GM12878 (cell line): ENCODE measurements around the gene CARD19. TPM values are rescaled to one million over a fixed set of nuclear protein-coding genes. Genes with fewer than 3 reads are reported as not detected.

Experiments
- ATAC-seq: fragments of 200-7000 bp; cut with Tn5 transposase; 3 replicates; pipeline ENCODE4 v1.9.1; 2020; ENCODE audit warnings: mild to moderate bottlenecking, moderate library complexity
- BruUV-seq: library from RNA; stranded (reverse); fragments of 400-500 nt; replicated peaks from 2 replicates; lab custom pipeline; 2021; lab: Mats Ljungman, UMichigan
- CTCF ChIA-PET: fragments of 300-600 bp; sonication (Branson Sonifier 250); formaldehyde crosslinking; extraction: SDS; loops from one replicate; lab custom pipeline; 2021; ENCODE audit warnings: inconsistent platforms; lab: Yijun Ruan, JAX
- POLR2A ChIA-PET: fragments of 350-600 bp; formaldehyde crosslinking; extraction: SDS; loops from one replicate; lab custom pipeline; 2021; ENCODE audit warnings: inconsistent platforms; lab: Charles Lee
- RAD21 ChIA-PET: fragments of 300-600 bp; sonication (Branson Sonifier 250); formaldehyde crosslinking; loops from one replicate; lab custom pipeline; 2023; ENCODE audit warnings: antibody characterized with exemption; ENCODE audit not compliant: unreplicated experiment; lab: Charles Lee
- SMC1A ChIA-PET: fragments of 300-600 bp; sonication (Branson Sonifier 250); formaldehyde crosslinking; loops from one replicate; lab custom pipeline; 2023; ENCODE audit not compliant: unreplicated experiment, uncharacterized antibody; lab: Charles Lee
- DNase-seq: peaks from one replicate; pipeline ENCODE4 v3.0.0-alpha.2; 2011; ENCODE audit warnings: low read depth, low spot score
- FAIRE-seq: peaks from 3 replicates; lab custom pipeline; 2011; peaks lifted over from hg19 to GRCh38; lab: Jason Lieb, UNC
- H2AFZ ChIP-seq: 2 replicates; pipeline ENCODE4 v1.6.0; 2011; ENCODE audit warnings: low read depth, low read length, control low read depth; ENCODE audit not compliant: control insufficient read depth
- H3K27ac ChIP-seq: 2 replicates; pipeline ENCODE4 v1.5.1; 2011; ENCODE audit warnings: control low read depth; ENCODE audit not compliant: control insufficient read depth, insufficient read depth
- H3K27me3 ChIP-seq, 2 experiments: replicated peaks in 1 of 2; 2 replicates each; pipeline versions ENCODE4 v1.6.0 to v1.6.1; 2011; ENCODE audit warnings: low read length in 1 of 2; ENCODE audit not compliant: control insufficient read depth in 2 of 2, insufficient read depth in 2 of 2
- H3K36me3 ChIP-seq, 2 experiments: 2 replicates each; pipeline ENCODE4 v1.5.1; 2011; ENCODE audit warnings: low read length in 1 of 2; ENCODE audit not compliant: control insufficient read depth in 2 of 2, insufficient read depth in 2 of 2
- H3K4me1 ChIP-seq: 2 replicates; pipeline ENCODE4 v1.6.1; 2011; ENCODE audit warnings: mild to moderate bottlenecking, low read length, moderate library complexity, mixed read lengths; ENCODE audit not compliant: control insufficient read depth, insufficient read depth
- H3K4me2 ChIP-seq: 2 replicates; pipeline ENCODE4 v1.6.0; 2011; ENCODE audit warnings: control low read depth; ENCODE audit not compliant: control insufficient read depth, insufficient read depth
- H3K4me3 ChIP-seq: fragments of 200-600 bp; sonication (generic); 2 replicates; pipeline ENCODE4 v1.5.1; 2016
- H3K79me2 ChIP-seq: 2 replicates; pipeline ENCODE4 v1.6.0; 2011; ENCODE audit warnings: low read length; ENCODE audit not compliant: control insufficient read depth, insufficient read depth
- H3K9ac ChIP-seq: 2 replicates; pipeline ENCODE4 v1.8.0; 2011; ENCODE audit warnings: low read length, control low read depth, mixed read lengths; ENCODE audit not compliant: control insufficient read depth, insufficient read depth
- H3K9me3 ChIP-seq: replicated peaks from 3 replicates; pipeline ENCODE4 v1.5.1; 2011; ENCODE audit warnings: mild to moderate bottlenecking, low read length; ENCODE audit not compliant: control insufficient read depth, insufficient read depth
- H4K20me1 ChIP-seq: 2 replicates; pipeline ENCODE4 v1.6.0; 2011; ENCODE audit not compliant: control insufficient read depth, insufficient read depth
- EP300 ChIP-seq, 2 experiments: fragments of 150-350 bp in 1 of 2; IDR thresholded peaks; 2 replicates each; pipeline ENCODE4 v1.6.1; 2011 to 2012; ENCODE audit warnings: low read depth in 2 of 2, low read length in 2 of 2, borderline replicate concordance in 1 of 2, improper control_type of control experiment in 1 of 2, inconsistent platforms in 1 of 2; ENCODE audit not compliant: control insufficient read depth in 1 of 2
- HDGF ChIP-seq: fragments of 450-650 bp; IDR thresholded peaks from 2 replicates; pipeline ENCODE4 v1.6.1; 2016; ENCODE audit warnings: antibody characterized with exemption
- JUND ChIP-seq: IDR thresholded peaks from 2 replicates; pipeline ENCODE4 v1.6.1; 2012; ENCODE audit warnings: low read depth, mild to moderate bottlenecking, low read length, improper control_type of control experiment, moderate library complexity
- MYC ChIP-seq: IDR thresholded peaks from 2 replicates; pipeline ENCODE4 v1.6.1; 2011; ENCODE audit warnings: mild to moderate bottlenecking, low read length, moderate library complexity, inconsistent platforms; ENCODE audit not compliant: insufficient read depth, insufficient replicate concordance, insufficient read length, severe bottlenecking
- TAF1 ChIP-seq: IDR thresholded peaks from 2 replicates; pipeline ENCODE4 v1.6.1; 2011; ENCODE audit warnings: mild to moderate bottlenecking, low read depth, low read length, borderline replicate concordance
- TCF12 ChIP-seq: IDR thresholded peaks from 2 replicates; pipeline ENCODE4 v1.6.1; 2011; ENCODE audit warnings: low read depth, mild to moderate bottlenecking, low read length
- WGBS: methylation state at CpG from one replicate; pipeline ENCODE4 v1.1.6; 2016; ENCODE audit warnings: low lambda C conversion rate; ENCODE audit not compliant: insufficient replicate concordance, insufficient coverage; ENCODE audit errors: missing lambda C conversion rate; 5-methylcytosine and 5-hydroxymethylcytosine counted together
- in situ Hi-C: fragments of 300-500 bp; cut with MboI; formaldehyde crosslinking; loops from 9 replicates; pipeline ENCODE4 v1.14.3; 2018; ENCODE audit warnings: mixed read lengths
- intact Hi-C: fragments of 100-400 bp; cut with micrococcal nuclease; formaldehyde crosslinking; loops from one replicate; pipeline ENCODE4 v1.14.2; 2022; ENCODE audit not compliant: unreplicated experiment
- polyA plus RNA-seq, 11 experiments: library from polyadenylated mRNA; depleted of rRNA in 4 of 11; unstranded in 6 of 11; stranded (reverse) in 5 of 11; fragments of >200 nt; fragmentation: Nextera tagmentation in 4 of 11; fragmentation: Illumina TruSeq in 1 of 11; extraction: Ambion mirVana in 4 of 11; extraction: Trizol in 1 of 11; gene quantifications; 1 replicate in 1 of 11; 2 replicates in 10 of 11; pipeline versions ENCODE4 v1.2.1 to v1.2.3, GENCODE V29; 2011 to 2016; ENCODE audit warnings: inconsistent platforms in 2 of 11, missing spikeins in 2 of 11, low read depth in 1 of 11
- total RNA-seq, 4 experiments: library from RNA; depleted of rRNA in 3 of 4; stranded (reverse); fragments of >200 nt in 3 of 4; fragmentation: Illumina TruSeq in 1 of 4; extraction: Trizol in 1 of 4; gene quantifications; 2 replicates each; pipeline versions ENCODE4 v1.2.1 to v1.2.3, GENCODE V29; 2013 to 2021
- TF ChIP-seq, protein P1 (sequence below): IDR thresholded peaks from 2 replicates; pipeline ENCODE4 v1.6.1; 2012; ENCODE audit warnings: improper control_type of control experiment, low read depth, low read length; ENCODE audit not compliant: insufficient replicate concordance

Gene CARD19
- total and polyA plus RNA-seq, 10 of the 15 experiments (the other 5 are each of a cell fraction or from before 2014, with no cell fraction given): 0.61 to 41.6 (median 19.9) TPM

DNA sequence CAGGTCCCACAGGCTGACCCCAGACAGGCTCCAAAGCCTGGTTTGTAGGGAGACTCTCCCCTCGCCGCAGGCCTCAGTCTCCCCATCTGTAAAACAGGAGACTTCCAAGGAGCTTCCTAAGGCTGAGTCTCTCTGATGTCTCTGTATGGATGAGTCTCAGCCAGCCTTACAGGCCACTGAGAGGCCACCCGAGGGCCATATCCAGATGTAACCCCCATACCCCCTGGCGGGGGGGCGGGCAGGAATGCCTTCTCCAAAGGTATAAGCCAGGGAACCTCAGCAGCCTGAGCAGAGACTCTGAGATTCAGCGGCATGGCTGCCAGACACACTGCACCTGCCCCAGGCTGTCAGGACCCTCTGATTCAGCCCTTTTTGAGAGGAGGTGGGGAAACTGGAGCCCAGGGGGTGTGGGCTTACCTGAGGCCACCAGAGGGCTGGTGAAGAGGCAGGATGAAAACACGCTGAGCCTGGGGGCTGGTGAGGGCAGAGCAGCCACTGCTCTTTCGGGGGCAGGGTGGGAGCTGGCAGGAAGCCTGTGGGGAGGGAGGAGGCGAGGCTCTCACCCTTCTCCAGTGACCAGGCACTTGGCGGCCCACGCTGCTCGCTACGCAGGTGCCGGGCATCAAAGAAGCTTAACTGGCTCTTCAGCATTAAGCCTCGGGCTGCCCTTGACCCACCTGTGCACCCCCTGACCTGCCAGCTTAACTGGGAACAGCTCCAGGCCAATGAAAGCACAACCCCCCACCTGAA is 43.1 kb upstream of the CARD19 start:
- Histone ChIP-seq H3K27ac (no peak overlapping the region), H3K4me1 (peaks cover under 1% of the 10 kb centered on the region), H2AFZ (no peak overlapping the region), H3K36me3 (no peaks in the 10 kb centered on the region), H3K4me3 (no peak overlapping the region), H4K20me1 (no peaks in the 10 kb centered on the region), H3K27me3 (no peaks in the 10 kb centered on the region), H3K79me2 (no peaks in the 10 kb centered on the region), H3K4me2 (no peak overlapping the region), H3K9me3 (no peaks in the 10 kb centered on the region), H3K9ac (no peak overlapping the region)
- in situ Hi-C loops: no loop called here
- ChIA-PET POLR2A (interaction anchor here (1.2 kb wide), 1 partner anchor 16 kb away, joined by 3 read pairs; no protein-coding TSS in a partner anchor), CTCF (interaction anchor here (0.6 to 1.6 kb wide), 2 partner anchors 46 to 56 kb away, joined by 3 to 4 read pairs; no protein-coding TSS in a partner anchor), SMC1A (interaction anchor here (1.6 kb wide), 1 partner anchor 50 kb away, joined by 4 read pairs; no protein-coding TSS in a partner anchor), RAD21 (interaction anchor here (0.9 to 1.4 kb wide), 2 partner anchors 22 to 50 kb away, joined by 3 read pairs; no protein-coding TSS in a partner anchor)
- TF ChIP-seq HDGF: no peak
- no peak for TF ChIP-seq MYC
- TF ChIP-seq JUND: no peak
- no peak for TF ChIP-seq TCF12
- no peak for TF ChIP-seq EP300 (IDR thresholded peaks at IDR 0.05; ENCODE audit: borderline replicate concordance in 1 of 2, control insufficient read depth in 1 of 2, low read depth in 2 of 2, low read length in 2 of 2)
- TF ChIP-seq, protein P1, sequence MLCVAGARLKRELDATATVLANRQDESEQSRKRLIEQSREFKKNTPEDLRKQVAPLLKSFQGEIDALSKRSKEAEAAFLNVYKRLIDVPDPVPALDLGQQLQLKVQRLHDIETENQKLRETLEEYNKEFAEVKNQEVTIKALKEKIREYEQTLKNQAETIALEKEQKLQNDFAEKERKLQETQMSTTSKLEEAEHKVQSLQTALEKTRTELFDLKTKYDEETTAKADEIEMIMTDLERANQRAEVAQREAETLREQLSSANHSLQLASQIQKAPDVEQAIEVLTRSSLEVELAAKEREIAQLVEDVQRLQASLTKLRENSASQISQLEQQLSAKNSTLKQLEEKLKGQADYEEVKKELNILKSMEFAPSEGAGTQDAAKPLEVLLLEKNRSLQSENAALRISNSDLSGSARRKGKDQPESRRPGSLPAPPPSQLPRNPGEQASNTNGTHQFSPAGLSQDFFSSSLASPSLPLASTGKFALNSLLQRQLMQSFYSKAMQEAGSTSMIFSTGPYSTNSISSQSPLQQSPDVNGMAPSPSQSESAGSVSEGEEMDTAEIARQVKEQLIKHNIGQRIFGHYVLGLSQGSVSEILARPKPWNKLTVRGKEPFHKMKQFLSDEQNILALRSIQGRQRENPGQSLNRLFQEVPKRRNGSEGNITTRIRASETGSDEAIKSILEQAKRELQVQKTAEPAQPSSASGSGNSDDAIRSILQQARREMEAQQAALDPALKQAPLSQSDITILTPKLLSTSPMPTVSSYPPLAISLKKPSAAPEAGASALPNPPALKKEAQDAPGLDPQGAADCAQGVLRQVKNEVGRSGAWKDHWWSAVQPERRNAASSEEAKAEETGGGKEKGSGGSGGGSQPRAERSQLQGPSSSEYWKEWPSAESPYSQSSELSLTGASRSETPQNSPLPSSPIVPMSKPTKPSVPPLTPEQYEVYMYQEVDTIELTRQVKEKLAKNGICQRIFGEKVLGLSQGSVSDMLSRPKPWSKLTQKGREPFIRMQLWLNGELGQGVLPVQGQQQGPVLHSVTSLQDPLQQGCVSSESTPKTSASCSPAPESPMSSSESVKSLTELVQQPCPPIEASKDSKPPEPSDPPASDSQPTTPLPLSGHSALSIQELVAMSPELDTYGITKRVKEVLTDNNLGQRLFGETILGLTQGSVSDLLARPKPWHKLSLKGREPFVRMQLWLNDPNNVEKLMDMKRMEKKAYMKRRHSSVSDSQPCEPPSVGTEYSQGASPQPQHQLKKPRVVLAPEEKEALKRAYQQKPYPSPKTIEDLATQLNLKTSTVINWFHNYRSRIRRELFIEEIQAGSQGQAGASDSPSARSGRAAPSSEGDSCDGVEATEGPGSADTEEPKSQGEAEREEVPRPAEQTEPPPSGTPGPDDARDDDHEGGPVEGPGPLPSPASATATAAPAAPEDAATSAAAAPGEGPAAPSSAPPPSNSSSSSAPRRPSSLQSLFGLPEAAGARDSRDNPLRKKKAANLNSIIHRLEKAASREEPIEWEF: no peak
- no peak for TF ChIP-seq TAF1
- intact Hi-C loops: no loop called here
- FAIRE-seq (no peak), ATAC-seq (no peak), DNase-seq (no peak)
- WGBS: 60% methylated on average over 15 of the region's 15 CpGs
- no TSS peak for BruUV-seq
